GM12878 (cell line): ENCODE measurements around the gene PACSIN3. TPM values are rescaled to one million over a fixed set of nuclear protein-coding genes. Genes with fewer than 3 reads are reported as not detected.

Experiments
- ATAC-seq: fragments of 200-7000 bp; cut with Tn5 transposase; 3 replicates; pipeline ENCODE4 v1.9.1; 2020; ENCODE audit warnings: mild to moderate bottlenecking, moderate library complexity
- BruUV-seq: library from RNA; stranded (reverse); fragments of 400-500 nt; replicated peaks from 2 replicates; lab custom pipeline; 2021; lab: Mats Ljungman, UMichigan
- CTCF ChIA-PET: fragments of 300-600 bp; sonication (Branson Sonifier 250); formaldehyde crosslinking; extraction: SDS; loops from one replicate; lab custom pipeline; 2021; ENCODE audit warnings: inconsistent platforms; lab: Yijun Ruan, JAX
- POLR2A ChIA-PET: fragments of 350-600 bp; formaldehyde crosslinking; extraction: SDS; loops from one replicate; lab custom pipeline; 2021; ENCODE audit warnings: inconsistent platforms; lab: Charles Lee
- RAD21 ChIA-PET: fragments of 300-600 bp; sonication (Branson Sonifier 250); formaldehyde crosslinking; loops from one replicate; lab custom pipeline; 2023; ENCODE audit warnings: antibody characterized with exemption; ENCODE audit not compliant: unreplicated experiment; lab: Charles Lee
- SMC1A ChIA-PET: fragments of 300-600 bp; sonication (Branson Sonifier 250); formaldehyde crosslinking; loops from one replicate; lab custom pipeline; 2023; ENCODE audit not compliant: unreplicated experiment, uncharacterized antibody; lab: Charles Lee
- DNase-seq: peaks from one replicate; pipeline ENCODE4 v3.0.0-alpha.2; 2011; ENCODE audit warnings: low read depth, low spot score
- FAIRE-seq: peaks from 3 replicates; lab custom pipeline; 2011; peaks lifted over from hg19 to GRCh38; lab: Jason Lieb, UNC
- H2AFZ ChIP-seq: 2 replicates; pipeline ENCODE4 v1.6.0; 2011; ENCODE audit warnings: low read depth, low read length, control low read depth; ENCODE audit not compliant: control insufficient read depth
- H3K27ac ChIP-seq: 2 replicates; pipeline ENCODE4 v1.5.1; 2011; ENCODE audit warnings: control low read depth; ENCODE audit not compliant: control insufficient read depth, insufficient read depth
- H3K27me3 ChIP-seq, 2 experiments: replicated peaks in 1 of 2; 2 replicates each; pipeline versions ENCODE4 v1.6.0 to v1.6.1; 2011; ENCODE audit warnings: low read length in 1 of 2; ENCODE audit not compliant: control insufficient read depth in 2 of 2, insufficient read depth in 2 of 2
- H3K36me3 ChIP-seq, 2 experiments: 2 replicates each; pipeline ENCODE4 v1.5.1; 2011; ENCODE audit warnings: low read length in 1 of 2; ENCODE audit not compliant: control insufficient read depth in 2 of 2, insufficient read depth in 2 of 2
- H3K4me1 ChIP-seq: 2 replicates; pipeline ENCODE4 v1.6.1; 2011; ENCODE audit warnings: mild to moderate bottlenecking, low read length, moderate library complexity, mixed read lengths; ENCODE audit not compliant: control insufficient read depth, insufficient read depth
- H3K4me2 ChIP-seq: 2 replicates; pipeline ENCODE4 v1.6.0; 2011; ENCODE audit warnings: control low read depth; ENCODE audit not compliant: control insufficient read depth, insufficient read depth
- H3K4me3 ChIP-seq: fragments of 200-600 bp; sonication (generic); 2 replicates; pipeline ENCODE4 v1.5.1; 2016
- H3K79me2 ChIP-seq: 2 replicates; pipeline ENCODE4 v1.6.0; 2011; ENCODE audit warnings: low read length; ENCODE audit not compliant: control insufficient read depth, insufficient read depth
- H3K9ac ChIP-seq: 2 replicates; pipeline ENCODE4 v1.8.0; 2011; ENCODE audit warnings: low read length, control low read depth, mixed read lengths; ENCODE audit not compliant: control insufficient read depth, insufficient read depth
- H3K9me3 ChIP-seq: replicated peaks from 3 replicates; pipeline ENCODE4 v1.5.1; 2011; ENCODE audit warnings: mild to moderate bottlenecking, low read length; ENCODE audit not compliant: control insufficient read depth, insufficient read depth
- H4K20me1 ChIP-seq: 2 replicates; pipeline ENCODE4 v1.6.0; 2011; ENCODE audit not compliant: control insufficient read depth, insufficient read depth
- BCLAF1 ChIP-seq: fragments of 450-650 bp; IDR thresholded peaks from 2 replicates; pipeline ENCODE4 v1.6.1; 2017; ENCODE audit warnings: antibody characterized with exemption, mild to moderate bottlenecking, moderate library complexity
- CBFB ChIP-seq: IDR thresholded peaks from 2 replicates; pipeline ENCODE4 v1.6.1; 2016; ENCODE audit warnings: antibody characterized with exemption, low read depth
- DPF2 ChIP-seq: fragments of 450-650 bp; IDR thresholded peaks from 2 replicates; pipeline ENCODE4 v1.6.1; 2017; ENCODE audit warnings: mild to moderate bottlenecking
- HDAC6 ChIP-seq: fragments of 200-600 bp; sonication (generic); IDR thresholded peaks from one replicate; pipeline ENCODE4 v1.8.0; 2017; ENCODE audit warnings: antibody characterized with exemption; ENCODE audit not compliant: unreplicated experiment
- PRDM15 ChIP-seq: fragments of 450-650 bp; formaldehyde crosslinking; IDR thresholded peaks from 2 replicates; pipeline ENCODE4 v1.4.0; 2020; ENCODE audit warnings: mild to moderate bottlenecking, moderate library complexity
- WGBS: methylation state at CpG from one replicate; pipeline ENCODE4 v1.1.6; 2016; ENCODE audit warnings: low lambda C conversion rate; ENCODE audit not compliant: insufficient replicate concordance, insufficient coverage; ENCODE audit errors: missing lambda C conversion rate; 5-methylcytosine and 5-hydroxymethylcytosine counted together
- in situ Hi-C: fragments of 300-500 bp; cut with MboI; formaldehyde crosslinking; loops from 9 replicates; pipeline ENCODE4 v1.14.3; 2018; ENCODE audit warnings: mixed read lengths
- intact Hi-C: fragments of 100-400 bp; cut with micrococcal nuclease; formaldehyde crosslinking; loops from one replicate; pipeline ENCODE4 v1.14.2; 2022; ENCODE audit not compliant: unreplicated experiment
- polyA plus RNA-seq, 11 experiments: library from polyadenylated mRNA; depleted of rRNA in 4 of 11; unstranded in 6 of 11; stranded (reverse) in 5 of 11; fragments of >200 nt; fragmentation: Nextera tagmentation in 4 of 11; fragmentation: Illumina TruSeq in 1 of 11; extraction: Ambion mirVana in 4 of 11; extraction: Trizol in 1 of 11; gene quantifications; 1 replicate in 1 of 11; 2 replicates in 10 of 11; pipeline versions ENCODE4 v1.2.1 to v1.2.3, GENCODE V29; 2011 to 2016; ENCODE audit warnings: inconsistent platforms in 2 of 11, missing spikeins in 2 of 11, low read depth in 1 of 11
- total RNA-seq, 4 experiments: library from RNA; depleted of rRNA in 3 of 4; stranded (reverse); fragments of >200 nt in 3 of 4; fragmentation: Illumina TruSeq in 1 of 4; extraction: Trizol in 1 of 4; gene quantifications; 2 replicates each; pipeline versions ENCODE4 v1.2.1 to v1.2.3, GENCODE V29; 2013 to 2021

PACSIN3 gene
- total and polyA plus RNA-seq, 10 of the 15 experiments (the other 5 are each of a cell fraction or from before 2014, with no cell fraction given), result 0.05 to 0.82 (median 0.22) TPM; not detected in 1

DNA sequence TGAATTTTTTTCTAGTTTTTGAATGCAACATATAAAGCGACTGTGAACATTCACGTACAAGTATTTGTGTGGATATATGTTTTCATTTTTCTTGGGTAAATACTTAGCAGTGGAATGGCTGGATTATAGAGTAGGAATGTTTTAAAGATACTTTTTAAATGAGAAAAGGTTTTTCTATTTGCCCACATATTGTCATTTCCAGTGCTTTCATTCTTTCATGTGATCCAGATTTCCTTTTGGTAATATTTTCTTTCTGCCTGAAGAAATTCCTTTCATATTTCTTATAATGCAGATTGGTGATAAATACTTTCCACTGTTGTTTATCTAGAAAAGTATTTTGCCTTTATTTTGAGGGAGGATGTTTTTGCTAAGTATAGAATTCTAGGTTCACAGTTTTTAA is 36.5 kb upstream of the PACSIN3 start:
- H3K4me3 ChIP-seq, result no peak overlapping the region
- no peak for TF ChIP-seq PRDM15
- no peak for TF ChIP-seq DPF2
- no peak for TF ChIP-seq BCLAF1
- TF ChIP-seq HDAC6, result no peak
- TF ChIP-seq CBFB, result no peak
- TF ChIP-seq, all 136 proteins: peak for 0
- Histone ChIP-seq H3K9ac (no peak overlapping the region), H2AFZ (no peak overlapping the region), H3K36me3 (peaks cover 1 to 6% of the 10 kb centered on the region in 2 experiments; a peak in 2 of 4 replicates), H3K4me2 (no peak overlapping the region), H3K27me3 (no peaks in the 10 kb centered on the region), H3K79me2 (peaks cover 28% of the 10 kb centered on the region), H3K27ac (no peak overlapping the region), H3K9me3 (no peaks in the 10 kb centered on the region), H4K20me1 (no peaks in the 10 kb centered on the region), H3K4me1 (peaks cover 19% of the 10 kb centered on the region)
- no TSS peak for BruUV-seq
- SMC1A ChIA-PET, result interaction anchor here (1.0 kb wide), 1 partner anchor 10 kb away, joined by 3 read pairs; no protein-coding TSS in a partner anchor
- in situ Hi-C loops, result no loop called here
- FAIRE-seq (no peak), ATAC-seq (no peak), DNase-seq (no peak)
- CTCF ChIA-PET, result interaction anchor here (1.3 to 2.7 kb wide), 2 partner anchors 8 to 9 kb away, joined by 3 to 8 read pairs; partner anchors contain the start of gene DDB2
- intact Hi-C loops, result no loop called here
- RAD21 ChIA-PET, result no interaction called here
- whole genome bisulfite sequencing, result 98% methylated on average over 2 of the region's 2 CpGs
- POLR2A ChIA-PET, result no interaction called here
